ENCODE data around the gene MARCHF3.

Gene MARCHF3

DNA sequence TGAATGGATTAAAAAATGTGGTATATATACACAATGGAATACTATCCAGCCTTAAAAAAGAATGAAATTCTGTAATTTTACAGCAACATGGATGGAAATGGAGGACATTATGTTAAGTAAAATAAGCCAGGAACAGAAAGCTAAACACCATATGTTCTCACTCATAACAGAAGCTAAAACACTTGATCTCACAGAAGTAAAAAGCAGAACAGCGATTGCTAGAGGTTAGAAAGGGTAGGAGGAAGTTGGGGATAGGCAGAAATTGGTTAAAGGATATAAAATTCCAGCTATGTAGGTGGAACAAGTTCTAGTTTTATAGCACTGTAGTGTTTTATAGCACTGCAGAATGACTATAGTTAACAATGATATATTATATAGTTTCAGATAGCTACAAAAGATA lies 15.8 kb downstream of the MARCHF3 start:
- no peak for ATAC-seq

DNA sequence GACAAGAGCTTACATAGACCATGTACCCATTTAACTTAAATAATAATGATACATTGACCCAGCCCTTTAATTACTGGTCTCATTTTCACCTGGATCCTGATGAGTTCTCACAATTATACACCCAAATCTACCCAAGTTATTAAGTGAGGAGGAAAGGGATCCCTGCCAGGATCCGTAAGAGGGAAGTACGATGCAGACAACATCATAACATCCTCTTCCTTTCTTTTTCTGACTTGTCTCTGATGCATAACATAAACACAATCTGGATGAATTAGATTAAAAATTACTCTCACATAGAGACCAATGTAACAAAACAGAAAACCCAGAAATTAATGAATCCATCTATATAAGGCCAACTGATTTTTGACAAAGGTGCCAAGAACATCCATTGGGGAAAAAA lies 17.0 kb downstream of the MARCHF3 start:
- no peak for TF ChIP-seq SNAI2 (CRISPR knock-in tag; IDR thresholded peaks at IDR 0.05)
- no peak for TF ChIP-seq BACH2 (CRISPR knock-in tag; IDR thresholded peaks at IDR 0.05; ENCODE audit: borderline replicate concordance)
- TF ChIP-seq PPARA (CRISPR knock-in tag; IDR thresholded peaks at IDR 0.05; ENCODE audit: borderline replicate concordance): no peak
- TF ChIP-seq ZNF8 (CRISPR knock-in tag; IDR thresholded peaks at IDR 0.05): no peak
- TF ChIP-seq, protein P1, sequence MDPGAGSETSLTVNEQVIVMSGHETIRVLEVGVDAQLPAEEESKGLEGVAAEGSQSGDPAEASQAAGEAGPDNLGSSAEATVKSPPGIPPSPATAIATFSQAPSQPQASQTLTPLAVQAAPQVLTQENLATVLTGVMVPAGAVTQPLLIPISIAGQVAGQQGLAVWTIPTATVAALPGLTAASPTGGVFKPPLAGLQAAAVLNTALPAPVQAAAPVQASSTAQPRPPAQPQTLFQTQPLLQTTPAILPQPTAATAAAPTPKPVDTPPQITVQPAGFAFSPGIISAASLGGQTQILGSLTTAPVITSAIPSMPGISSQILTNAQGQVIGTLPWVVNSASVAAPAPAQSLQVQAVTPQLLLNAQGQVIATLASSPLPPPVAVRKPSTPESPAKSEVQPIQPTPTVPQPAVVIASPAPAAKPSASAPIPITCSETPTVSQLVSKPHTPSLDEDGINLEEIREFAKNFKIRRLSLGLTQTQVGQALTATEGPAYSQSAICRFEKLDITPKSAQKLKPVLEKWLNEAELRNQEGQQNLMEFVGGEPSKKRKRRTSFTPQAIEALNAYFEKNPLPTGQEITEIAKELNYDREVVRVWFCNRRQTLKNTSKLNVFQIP (CRISPR knock-in tag; IDR thresholded peaks at IDR 0.05; ENCODE audit: borderline replicate concordance, low read depth): no peak
- TF ChIP-seq, protein P2, sequence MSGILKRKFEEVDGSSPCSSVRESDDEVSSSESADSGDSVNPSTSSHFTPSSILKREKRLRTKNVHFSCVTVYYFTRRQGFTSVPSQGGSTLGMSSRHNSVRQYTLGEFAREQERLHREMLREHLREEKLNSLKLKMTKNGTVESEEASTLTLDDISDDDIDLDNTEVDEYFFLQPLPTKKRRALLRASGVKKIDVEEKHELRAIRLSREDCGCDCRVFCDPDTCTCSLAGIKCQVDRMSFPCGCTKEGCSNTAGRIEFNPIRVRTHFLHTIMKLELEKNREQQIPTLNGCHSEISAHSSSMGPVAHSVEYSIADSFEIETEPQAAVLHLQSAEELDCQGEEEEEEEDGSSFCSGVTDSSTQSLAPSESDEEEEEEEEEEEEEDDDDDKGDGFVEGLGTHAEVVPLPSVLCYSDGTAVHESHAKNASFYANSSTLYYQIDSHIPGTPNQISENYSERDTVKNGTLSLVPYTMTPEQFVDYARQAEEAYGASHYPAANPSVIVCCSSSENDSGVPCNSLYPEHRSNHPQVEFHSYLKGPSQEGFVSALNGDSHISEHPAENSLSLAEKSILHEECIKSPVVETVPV (CRISPR knock-in tag; IDR thresholded peaks at IDR 0.05): no peak
- TF ChIP-seq, protein P3, sequence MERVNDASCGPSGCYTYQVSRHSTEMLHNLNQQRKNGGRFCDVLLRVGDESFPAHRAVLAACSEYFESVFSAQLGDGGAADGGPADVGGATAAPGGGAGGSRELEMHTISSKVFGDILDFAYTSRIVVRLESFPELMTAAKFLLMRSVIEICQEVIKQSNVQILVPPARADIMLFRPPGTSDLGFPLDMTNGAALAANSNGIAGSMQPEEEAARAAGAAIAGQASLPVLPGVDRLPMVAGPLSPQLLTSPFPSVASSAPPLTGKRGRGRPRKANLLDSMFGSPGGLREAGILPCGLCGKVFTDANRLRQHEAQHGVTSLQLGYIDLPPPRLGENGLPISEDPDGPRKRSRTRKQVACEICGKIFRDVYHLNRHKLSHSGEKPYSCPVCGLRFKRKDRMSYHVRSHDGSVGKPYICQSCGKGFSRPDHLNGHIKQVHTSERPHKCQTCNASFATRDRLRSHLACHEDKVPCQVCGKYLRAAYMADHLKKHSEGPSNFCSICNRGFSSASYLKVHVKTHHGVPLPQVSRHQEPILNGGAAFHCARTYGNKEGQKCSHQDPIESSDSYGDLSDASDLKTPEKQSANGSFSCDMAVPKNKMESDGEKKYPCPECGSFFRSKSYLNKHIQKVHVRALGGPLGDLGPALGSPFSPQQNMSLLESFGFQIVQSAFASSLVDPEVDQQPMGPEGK (CRISPR knock-in tag; IDR thresholded peaks at IDR 0.05; ENCODE audit: borderline replicate concordance): no peak
- no peak for TF ChIP-seq TSHZ2 (CRISPR knock-in tag; IDR thresholded peaks at IDR 0.05)
- TF ChIP-seq ESRRG (CRISPR knock-in tag; IDR thresholded peaks at IDR 0.05): no peak
- TF ChIP-seq, protein P4, sequence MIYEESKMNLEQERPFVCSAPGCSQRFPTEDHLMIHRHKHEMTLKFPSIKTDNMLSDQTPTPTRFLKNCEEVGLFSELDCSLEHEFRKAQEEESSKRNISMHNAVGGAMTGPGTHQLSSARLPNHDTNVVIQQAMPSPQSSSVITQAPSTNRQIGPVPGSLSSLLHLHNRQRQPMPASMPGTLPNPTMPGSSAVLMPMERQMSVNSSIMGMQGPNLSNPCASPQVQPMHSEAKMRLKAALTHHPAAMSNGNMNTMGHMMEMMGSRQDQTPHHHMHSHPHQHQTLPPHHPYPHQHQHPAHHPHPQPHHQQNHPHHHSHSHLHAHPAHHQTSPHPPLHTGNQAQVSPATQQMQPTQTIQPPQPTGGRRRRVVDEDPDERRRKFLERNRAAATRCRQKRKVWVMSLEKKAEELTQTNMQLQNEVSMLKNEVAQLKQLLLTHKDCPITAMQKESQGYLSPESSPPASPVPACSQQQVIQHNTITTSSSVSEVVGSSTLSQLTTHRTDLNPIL (CRISPR knock-in tag; IDR thresholded peaks at IDR 0.05; ENCODE audit: low read depth): no peak
- TF ChIP-seq ARNTL (CRISPR knock-in tag; IDR thresholded peaks at IDR 0.05; ENCODE audit: borderline replicate concordance, low read depth): no peak
- TF ChIP-seq GLIS3 (CRISPR knock-in tag; IDR thresholded peaks at IDR 0.05): no peak
- TF ChIP-seq ZC3H10 (CRISPR knock-in tag; IDR thresholded peaks at IDR 0.05): no peak
- TF ChIP-seq ZNF70 (CRISPR knock-in tag; IDR thresholded peaks at IDR 0.05): no peak
- no peak for TF ChIP-seq RARB (CRISPR knock-in tag; IDR thresholded peaks at IDR 0.05)
- no peak for TF ChIP-seq OSR1 (CRISPR knock-in tag; IDR thresholded peaks at IDR 0.05)
- no peak for TF ChIP-seq ZFP3 (CRISPR knock-in tag; IDR thresholded peaks at IDR 0.05)
- TF ChIP-seq TOX (CRISPR knock-in tag; IDR thresholded peaks at IDR 0.05; ENCODE audit: borderline replicate concordance): no peak
- ATAC-seq: no peak; the same call in 2 of the 3 replicates

More for the DNA sequence above, 15.8 kb downstream of the MARCHF3 start:
- TF ChIP-seq, protein P2 (CRISPR knock-in tag; IDR thresholded peaks at IDR 0.05): no peak
- 0 out of 2 replicates have a peak, but pooled peaks have one; percentile 61 for TF ChIP-seq ZNF8 (CRISPR knock-in tag; IDR thresholded peaks at IDR 0.05)

- peak; percentile 71 for ATAC-seq
- TF ChIP-seq SNAI2 (CRISPR knock-in tag; IDR thresholded peaks at IDR 0.05) (no peak), GLIS3 (CRISPR knock-in tag; IDR thresholded peaks at IDR 0.05) (no peak), ISL1 (CRISPR knock-in tag; IDR thresholded peaks at IDR 0.05) (no peak), CSDC2 (CRISPR knock-in tag; IDR thresholded peaks at IDR 0.05) (no peak), OSR1 (CRISPR knock-in tag; IDR thresholded peaks at IDR 0.05) (no peak), TOX (CRISPR knock-in tag; IDR thresholded peaks at IDR 0.05; ENCODE audit: borderline replicate concordance) (no peak), ZC3H10 (CRISPR knock-in tag; IDR thresholded peaks at IDR 0.05) (no peak), TSHZ2 (CRISPR knock-in tag; IDR thresholded peaks at IDR 0.05) (no peak), ZNF70 (CRISPR knock-in tag; IDR thresholded peaks at IDR 0.05) (no peak), RARB (CRISPR knock-in tag; IDR thresholded peaks at IDR 0.05) (no peak)
- TF ChIP-seq, protein P2 (CRISPR knock-in tag; IDR thresholded peaks at IDR 0.05): no peak
- TF ChIP-seq, protein P4 (CRISPR knock-in tag; IDR thresholded peaks at IDR 0.05; ENCODE audit: low read depth): no peak
Observed at GRCh38 chr5:127012916-127013315, 17.4 kb downstream of the MARCHF3 start.
